Hematopoietic multipotent progenitor cell treated with erythropoietin and hydrocortisone succinate and interleukin-3 and kit ligand, for 4 days (in vitro differentiated cells): Measurements from ENCODE around the gene PIGK.

Source experiments
- DNase-seq: peaks from one replicate; pipeline ENCODE4 v3.0.0-alpha.2; 2015

Gene PIGK

GRCh38 chr1:77089756-77090155, 129.5 kb downstream of the PIGK start:
- DNase-seq: no peak

- DNase-seq: no peak
These were observed 134.1 kb downstream of the PIGK start for GRCh38 chr1:77085109-77085508.

DNA sequence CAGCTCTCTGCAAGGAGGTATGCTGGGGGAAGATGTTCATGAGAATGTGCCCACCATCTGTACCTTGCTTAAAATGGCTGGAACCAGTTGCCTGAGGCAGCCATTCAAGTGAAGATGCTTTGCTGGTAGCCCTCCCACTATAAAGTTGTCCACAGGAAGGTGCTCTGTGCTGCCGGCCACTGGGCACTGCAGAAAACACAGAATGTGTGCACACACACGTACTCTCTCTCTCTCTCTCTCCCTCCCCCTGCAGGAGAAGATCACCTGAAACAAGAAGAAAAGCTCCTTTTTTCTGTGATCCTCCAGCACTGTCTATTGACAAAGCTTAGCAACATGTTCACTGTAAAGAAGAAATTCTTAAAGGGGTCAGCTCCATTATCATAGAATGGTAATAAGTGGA, 134.8 kb downstream of the PIGK start:
- DNase-seq: no peak

- DNase-seq: no peak
These were observed 137.4 kb downstream of the PIGK start for GRCh38 chr1:77081834-77082233.

DNA sequence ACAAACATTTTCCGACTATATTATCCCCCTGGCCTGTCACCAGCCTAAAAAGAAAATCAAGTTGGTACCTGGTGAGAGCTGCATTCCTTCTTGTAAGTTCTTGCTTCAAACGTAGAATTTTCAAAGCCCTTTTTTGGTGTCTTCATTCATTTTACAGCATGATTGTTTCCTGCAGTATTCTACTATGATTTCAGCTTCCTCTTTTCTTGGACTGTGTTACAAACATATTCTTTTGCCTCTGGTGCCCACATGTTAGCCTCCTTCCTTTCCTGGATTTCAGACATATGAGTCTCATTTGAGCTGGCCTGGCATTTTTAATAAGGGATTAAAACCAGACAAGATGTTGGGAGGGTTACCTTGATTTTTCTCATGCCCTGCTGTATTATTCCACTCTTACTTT, 142.5 kb downstream of the PIGK start:
- peak; percentile 29 for DNase-seq

DNA sequence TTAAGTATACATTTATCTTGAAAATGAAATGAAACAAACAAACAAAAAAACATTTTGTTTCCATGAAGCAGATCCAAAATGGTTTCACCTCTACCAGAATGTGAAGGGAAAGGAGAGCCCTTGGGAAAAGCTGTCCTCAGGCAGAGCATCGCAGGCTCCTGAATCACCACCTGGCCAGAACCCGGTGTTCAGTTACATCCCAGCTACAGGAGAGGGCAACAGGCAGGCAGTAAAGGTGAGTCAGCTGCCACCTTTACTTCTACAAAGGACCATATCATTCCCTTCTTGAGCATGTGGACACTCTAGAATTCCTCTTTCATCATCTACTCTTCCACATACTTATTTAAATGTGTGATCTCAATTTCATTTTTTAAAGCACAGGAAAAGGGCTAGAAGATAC, 151.2 kb downstream of the PIGK start:
- no peak for DNase-seq

GRCh38 chr1:77065693-77066342, 153.4 kb downstream of the PIGK start:
- DNase-seq: no peak

GRCh38 chr1:77064246-77064645, 155.0 kb downstream of the PIGK start:
- no peak for DNase-seq

DNA sequence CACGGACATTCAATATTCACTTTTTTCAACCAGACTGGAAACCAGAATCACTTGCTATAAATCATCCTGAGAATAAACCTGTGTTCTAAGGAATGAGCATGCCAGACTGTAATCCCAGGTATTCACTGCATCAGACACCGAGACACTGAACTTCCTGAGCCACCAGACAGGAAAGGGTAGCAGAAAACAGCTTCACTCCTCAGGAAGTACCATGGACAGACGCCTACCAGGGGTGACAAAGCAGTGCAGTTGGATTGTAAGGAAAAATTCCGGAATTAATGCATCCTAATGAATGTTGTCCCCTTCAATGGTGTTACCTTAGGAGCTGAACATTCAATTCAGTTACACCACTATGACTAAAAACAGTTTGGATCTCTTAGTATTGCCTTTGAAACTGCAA, 156.1 kb downstream of the PIGK start:
- DNase-seq: no peak

DNA sequence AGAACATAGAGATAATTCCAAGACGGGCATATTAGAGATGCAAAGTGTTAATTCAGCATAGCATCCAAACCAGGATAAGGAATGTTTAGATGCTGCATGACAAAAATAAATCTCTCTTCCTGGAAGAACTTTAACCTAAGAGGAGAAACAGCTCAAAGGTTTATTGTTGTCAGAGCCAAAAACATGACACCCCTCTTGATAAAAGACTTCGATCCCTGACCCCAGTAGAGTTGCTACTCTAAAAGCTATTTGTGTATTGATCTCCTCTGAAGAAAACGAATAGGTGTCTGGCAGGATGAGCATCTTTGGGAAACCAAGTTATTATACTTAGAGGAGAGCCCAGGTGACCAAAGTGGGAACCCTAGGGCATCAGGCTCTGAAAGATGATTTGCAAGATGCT, 158.1 kb downstream of the PIGK start:
- DNase-seq: no peak

- DNase-seq: peak; percentile 50
These were observed 159.2 kb downstream of the PIGK start for GRCh38 chr1:77060000-77060399.

DNA sequence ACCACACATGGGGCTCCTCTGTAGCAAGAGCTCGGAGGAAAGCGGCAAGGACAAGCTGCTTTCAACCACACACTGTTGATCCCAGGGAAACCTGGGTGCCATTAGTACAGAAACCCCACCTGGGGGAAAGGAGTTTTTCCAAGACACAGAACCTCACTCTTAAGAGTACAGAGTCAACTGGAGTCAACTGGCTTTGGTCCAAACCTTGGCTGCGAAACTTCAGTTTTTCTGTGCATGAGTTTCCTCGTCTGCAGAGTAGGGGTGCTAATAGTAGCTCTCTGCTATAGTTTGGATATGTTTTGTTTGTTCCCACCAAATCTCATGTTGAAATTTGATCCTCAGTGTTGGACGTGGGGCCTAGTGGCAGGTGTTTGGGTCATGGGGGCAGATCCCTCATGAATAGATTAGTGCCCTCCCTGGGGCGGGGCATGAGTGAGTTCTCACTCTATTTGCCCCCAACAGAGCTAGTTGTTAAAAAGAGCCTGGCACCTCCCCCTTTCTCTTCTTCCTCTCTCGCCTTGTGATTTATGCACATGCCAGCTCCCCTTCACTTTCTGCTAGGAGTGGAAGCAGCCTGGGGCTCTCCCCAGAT, 161.1 kb downstream of the PIGK start:
- DNase-seq: no peak

GRCh38 chr1:77056525-77056924, 162.7 kb downstream of the PIGK start:
- DNase-seq: no peak

GRCh38 chr1:77051425-77051824, 167.8 kb downstream of the PIGK start:
- DNase-seq: no peak

GRCh38 chr1:77048615-77049005, 170.6 kb downstream of the PIGK start:
- peak; percentile 11 for DNase-seq

- peak; percentile 32 for DNase-seq
These were observed 171.1 kb downstream of the PIGK start for GRCh38 chr1:77047978-77048614.

GRCh38 chr1:77047575-77047974, 171.7 kb downstream of the PIGK start:
- no peak for DNase-seq

DNA sequence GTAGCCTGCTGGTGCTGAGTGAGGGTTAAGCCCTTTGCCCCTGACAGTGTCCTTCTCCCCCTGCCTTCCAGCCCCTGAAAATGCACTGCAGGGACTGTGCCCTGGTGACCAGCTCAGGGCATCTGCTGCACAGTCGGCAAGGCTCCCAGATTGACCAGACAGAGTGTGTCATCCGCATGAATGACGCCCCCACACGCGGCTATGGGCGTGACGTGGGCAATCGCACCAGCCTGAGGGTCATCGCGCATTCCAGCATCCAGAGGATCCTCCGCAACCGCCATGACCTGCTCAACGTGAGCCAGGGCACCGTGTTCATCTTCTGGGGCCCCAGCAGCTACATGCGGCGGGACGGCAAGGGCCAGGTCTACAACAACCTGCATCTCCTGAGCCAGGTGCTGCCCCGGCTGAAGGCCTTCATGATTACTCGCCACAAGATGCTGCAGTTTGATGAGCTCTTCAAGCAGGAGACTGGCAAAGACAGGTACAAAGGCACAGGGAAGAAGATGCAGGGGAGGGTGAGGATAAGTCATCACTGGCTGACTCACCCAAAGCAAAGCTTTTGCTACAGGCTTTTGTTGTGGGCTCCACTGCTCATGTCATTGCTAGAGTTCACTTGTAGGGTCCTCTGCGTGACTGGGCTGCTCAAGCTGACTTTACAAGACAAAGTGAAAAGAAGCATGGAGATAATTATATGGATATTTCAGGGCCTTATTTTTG, 174.9 kb downstream of the PIGK start:
- DNase-seq: no peak

DNA sequence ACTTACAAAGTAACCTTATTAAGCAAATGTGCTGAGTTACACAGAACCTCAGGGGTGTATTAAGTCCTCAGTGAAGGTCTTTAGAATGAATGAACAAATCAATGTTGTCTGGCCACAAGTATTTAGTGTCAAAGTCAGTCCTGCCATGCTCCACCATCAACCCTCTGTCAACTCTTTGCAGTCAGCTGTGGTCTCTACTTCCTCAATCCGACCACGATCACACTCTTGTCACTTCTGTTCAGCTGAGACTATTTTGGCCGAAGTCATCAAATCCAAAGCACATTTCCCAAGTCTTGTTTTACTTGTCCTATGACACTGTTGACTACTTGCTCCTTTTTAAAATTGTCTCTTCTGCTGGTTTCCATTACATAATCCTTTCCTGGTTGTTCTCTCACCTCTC, 178.4 kb downstream of the PIGK start:
- DNase-seq: peak; percentile 43

DNA sequence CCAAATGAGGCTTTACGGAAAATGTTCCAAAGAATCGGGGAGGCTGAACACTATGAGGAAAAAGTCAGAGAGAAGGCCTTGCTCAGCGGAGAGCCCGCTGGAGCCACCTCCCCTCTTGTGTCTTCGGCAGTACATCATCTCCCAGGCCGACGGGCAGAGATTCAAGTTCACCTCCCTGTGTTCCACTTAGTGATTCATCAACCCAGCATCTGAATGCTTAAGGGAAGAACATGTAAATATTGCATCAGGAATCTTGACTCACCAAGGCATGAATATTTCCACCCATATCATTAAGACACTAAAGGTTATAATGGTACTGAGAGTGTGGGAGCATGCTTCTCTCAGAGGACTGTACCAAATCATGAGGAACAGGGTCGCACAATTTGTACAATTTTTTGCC, 179.5 kb downstream of the PIGK start:
- no peak for DNase-seq

DNA sequence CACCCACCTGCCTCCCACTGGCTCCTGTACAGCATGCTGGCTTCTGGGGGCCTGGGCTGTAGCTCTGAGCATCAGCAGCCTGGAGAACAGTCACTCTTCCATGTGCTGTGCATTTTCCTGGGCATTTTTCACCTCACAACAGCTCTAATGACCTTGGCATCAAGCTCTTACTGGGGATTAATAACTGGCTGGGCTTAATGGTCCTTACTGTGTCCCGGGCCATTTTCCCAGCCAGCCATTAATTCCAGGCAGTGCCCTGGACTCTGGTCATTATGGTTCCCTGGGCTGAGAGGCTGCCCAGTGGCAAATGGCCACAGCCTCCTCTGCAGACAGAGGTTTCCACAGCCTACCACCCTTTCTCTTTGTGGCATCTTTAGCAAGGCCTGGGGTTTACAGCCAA, 180.1 kb downstream of the PIGK start:
- no peak for DNase-seq
